SIG-M5 (cell line): Measurements from ENCODE around the gene PAFAH2.
"Not testable (repeated sequence)": the region's sequence is repeated elsewhere in the genome, so short reads cannot be mapped to it uniquely, and the experiment has no call there.

Experiments used
- DNase-seq: peaks from one replicate; lab custom pipeline; 2025; lab: John Stamatoyannopoulos, UW

PAFAH2 gene

GRCh38 chr1:25985171-25985570 lies 12.7 kb downstream of the PAFAH2 start:
- no peak for DNase-seq

GRCh38 chr1:25979210-25979609 lies 18.7 kb downstream of the PAFAH2 start:
- no peak for DNase-seq

- DNase-seq, result no peak
These were observed 19.5 kb downstream of the PAFAH2 start for GRCh38 chr1:25978403-25978802.

GRCh38 chr1:25977801-25978200 lies 20.1 kb downstream of the PAFAH2 start:
- DNase-seq, result no peak

- no peak for DNase-seq
These were observed 24.1 kb downstream of the PAFAH2 start for GRCh38 chr1:25973610-25974321.

- no peak for DNase-seq
These were observed 26.1 kb downstream of the PAFAH2 start for GRCh38 chr1:25971811-25972180.

GRCh38 chr1:25971066-25971810 lies 26.6 kb downstream of the PAFAH2 start:
- DNase-seq, result no peak

- DNase-seq, result no peak
These were observed 30.6 kb downstream of the PAFAH2 start for GRCh38 chr1:25967308-25967707.

- DNase-seq, result no peak
These were observed 38.3 kb downstream of the PAFAH2 start for GRCh38 chr1:25959611-25960010.

- no peak for DNase-seq
These were observed 39.4 kb downstream of the PAFAH2 start for GRCh38 chr1:25958465-25958864.

GRCh38 chr1:25955553-25955952 lies 42.3 kb downstream of the PAFAH2 start:
- DNase-seq, result no peak

GRCh38 chr1:25954282-25954938 lies 43.5 kb downstream of the PAFAH2 start:
- DNase-seq, result no peak

GRCh38 chr1:25952841-25953401 lies 44.9 kb downstream of the PAFAH2 start:
- DNase-seq, result no peak

GRCh38 chr1:25948641-25949040 lies 49.2 kb downstream of the PAFAH2 start:
- no peak for DNase-seq

GRCh38 chr1:25947027-25947426 lies 50.8 kb downstream of the PAFAH2 start:
- DNase-seq, result no peak

GRCh38 chr1:25945761-25946160 lies 52.1 kb downstream of the PAFAH2 start:
- no peak for DNase-seq

GRCh38 chr1:25944986-25945385 lies 52.9 kb downstream of the PAFAH2 start:
- no peak for DNase-seq

GRCh38 chr1:25943511-25943910 lies 54.4 kb downstream of the PAFAH2 start:
- DNase-seq, result not testable (repeated sequence)

- DNase-seq, result no peak
These were observed 60.9 kb downstream of the PAFAH2 start for GRCh38 chr1:25936947-25937346.

GRCh38 chr1:25933479-25934365 lies 64.1 kb downstream of the PAFAH2 start:
- DNase-seq, result no peak

GRCh38 chr1:25932811-25933400 lies 65.0 kb downstream of the PAFAH2 start:
- not testable (repeated sequence) for DNase-seq
